DOHH2 (cell line): Measurements from ENCODE around the gene ATRN.

Source experiments
- CTCF ChIP-seq: fragments of 200-600 bp; sonication (generic); IDR thresholded peaks from one replicate; pipeline ENCODE4 v1.5.1; 2014; ENCODE audit warnings: antibody characterized with exemption, mild to moderate bottlenecking, low read depth, low read length; ENCODE audit not compliant: poor library complexity, severe bottlenecking
- EZH2phosphoT487 ChIP-seq: fragments of 200-600 bp; sonication (generic); IDR thresholded peaks from 2 replicates; pipeline ENCODE4 v1.6.1; 2017; ENCODE audit warnings: borderline replicate concordance, mild to moderate bottlenecking, antibody characterized with exemption, low read length, moderate library complexity, mixed read lengths

- TF ChIP-seq CTCF (no peak), EZH2phosphoT487 (no peak)
Observed at GRCh38 chr20:3669710-3670367, 199.0 kb downstream of the ATRN start.
